LHCN-M2 (cell line): ENCODE data around the gene GLRX2. TPM values are rescaled to one million over a fixed set of nuclear protein-coding genes. Genes with fewer than 3 reads are reported as not detected.
"Not testable (repeated sequence)": the region's sequence is repeated elsewhere in the genome, so short reads cannot be mapped to it uniquely, and the experiment has no call there.

Source experiments
- DNase-seq: peaks from one replicate; pipeline ENCODE4 v3.0.0-alpha.2; 2012; ENCODE audit warnings: low read depth
- polyA plus RNA-seq: library from polyadenylated mRNA; unstranded; fragments of >200 nt; gene quantifications from one replicate; pipeline ENCODE4 v1.2.1, GENCODE V29; 2012; ENCODE audit warnings: missing spikeins
- total RNA-seq: library from RNA; depleted of rRNA; stranded (reverse); fragments of >200 nt; gene quantifications from 2 replicates; pipeline ENCODE4 v1.2.3, GENCODE V29; 2014; rRNA removed

Gene GLRX2, protein sequence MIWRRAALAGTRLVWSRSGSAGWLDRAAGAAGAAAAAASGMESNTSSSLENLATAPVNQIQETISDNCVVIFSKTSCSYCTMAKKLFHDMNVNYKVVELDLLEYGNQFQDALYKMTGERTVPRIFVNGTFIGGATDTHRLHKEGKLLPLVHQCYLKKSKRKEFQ
- 24.4 and 26.5 TPM in 2 replicates for total RNA-seq
- 39.4 TPM for polyA plus RNA-seq

DNA sequence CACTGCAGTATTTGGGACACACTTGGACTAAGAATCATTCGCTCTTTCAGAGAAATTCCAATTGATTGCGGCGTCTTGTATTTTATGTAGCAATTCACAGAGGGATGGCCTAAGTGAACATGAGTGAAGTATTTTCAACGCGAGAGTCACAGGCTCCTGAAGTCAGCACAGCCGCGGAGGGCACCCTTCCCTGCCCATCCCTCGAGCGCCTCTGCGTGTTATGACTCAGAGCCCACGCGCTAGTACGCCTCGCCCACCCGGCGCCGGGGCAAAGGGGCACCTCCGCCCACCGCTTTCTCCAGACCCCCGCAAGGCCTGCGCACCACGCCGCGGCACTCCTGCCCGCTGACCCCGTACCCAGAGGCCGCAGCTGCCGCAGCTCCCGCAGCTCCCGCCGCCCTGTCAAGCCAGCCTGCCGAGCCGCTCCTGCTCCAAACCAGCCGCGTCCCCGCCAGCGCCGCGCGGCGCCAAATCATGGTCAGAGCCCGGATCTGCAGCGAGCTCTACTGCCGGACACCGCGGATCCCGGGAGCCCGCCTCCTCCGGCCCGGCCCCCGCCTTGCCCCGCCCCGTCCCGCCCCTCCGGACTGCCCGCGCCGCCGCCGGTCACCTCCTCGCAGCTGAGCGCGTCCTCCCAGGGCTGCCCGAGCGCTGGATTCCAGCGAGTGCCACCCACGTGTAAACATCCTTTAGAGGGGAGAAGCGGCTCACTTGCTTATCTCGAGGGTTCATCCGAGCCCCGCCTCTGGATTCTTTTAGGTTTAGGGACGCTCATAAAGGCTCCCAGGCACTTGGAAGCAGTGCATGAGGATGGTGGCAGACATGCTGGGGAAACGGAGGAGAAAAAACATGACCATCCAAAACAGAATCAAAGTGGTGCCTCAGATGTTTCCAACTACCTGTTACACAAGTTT, at the start of gene GLRX2:
TSS of gene GLRX2 (minus strand) at position 508 of the 914 bp plus-strand sequence. CDS start at position 476, 32 bp downstream.
- DNase-seq: peak; percentile 87

DNA sequence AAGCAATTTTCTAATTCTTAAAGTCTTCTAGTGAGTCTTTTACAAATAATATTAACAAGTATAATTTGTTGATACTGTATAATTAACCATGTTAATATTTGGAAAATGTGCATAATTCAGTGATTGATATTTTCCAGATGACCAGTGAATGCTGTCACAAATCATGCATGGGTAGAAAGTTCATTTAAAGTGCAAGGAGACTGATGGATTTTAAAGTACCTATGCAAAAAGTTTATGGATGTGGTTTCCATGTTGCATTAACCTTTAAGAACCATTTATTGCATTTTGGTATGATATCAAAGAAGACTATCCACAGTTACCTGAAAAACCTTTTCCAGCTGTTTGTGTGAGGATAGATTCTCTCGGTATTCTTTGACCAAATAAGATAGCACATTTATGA, 39.8 kb upstream of the GLRX2 start:
- DNase-seq: no peak

DNA sequence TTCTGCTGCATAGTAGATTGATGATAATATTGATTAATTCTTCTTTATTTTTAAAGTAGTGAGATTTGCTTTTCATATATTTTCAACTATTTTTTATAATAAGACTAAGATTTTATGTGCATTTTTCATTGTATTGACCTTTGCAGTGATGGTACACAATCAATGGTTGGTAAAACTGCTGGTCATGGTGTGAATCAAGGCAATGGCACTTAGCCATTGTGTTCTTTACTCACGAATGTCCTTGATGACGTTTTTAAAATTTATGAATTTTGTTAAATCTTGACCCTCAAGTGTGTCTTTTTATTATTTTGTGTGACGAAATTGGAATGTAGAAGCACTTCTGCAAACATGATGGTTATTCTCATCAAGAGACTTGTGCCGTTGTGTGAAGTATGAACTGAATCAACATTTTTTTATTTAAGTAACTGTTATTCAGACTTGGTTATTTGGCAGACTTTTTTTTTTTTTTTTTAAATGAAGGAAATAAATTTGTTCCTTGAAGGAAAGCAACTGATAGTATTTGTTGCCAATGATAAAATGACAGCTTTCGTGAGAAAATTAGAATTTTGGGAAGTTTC, 39.2 kb upstream of the GLRX2 start:
- DNase-seq: no peak

DNA sequence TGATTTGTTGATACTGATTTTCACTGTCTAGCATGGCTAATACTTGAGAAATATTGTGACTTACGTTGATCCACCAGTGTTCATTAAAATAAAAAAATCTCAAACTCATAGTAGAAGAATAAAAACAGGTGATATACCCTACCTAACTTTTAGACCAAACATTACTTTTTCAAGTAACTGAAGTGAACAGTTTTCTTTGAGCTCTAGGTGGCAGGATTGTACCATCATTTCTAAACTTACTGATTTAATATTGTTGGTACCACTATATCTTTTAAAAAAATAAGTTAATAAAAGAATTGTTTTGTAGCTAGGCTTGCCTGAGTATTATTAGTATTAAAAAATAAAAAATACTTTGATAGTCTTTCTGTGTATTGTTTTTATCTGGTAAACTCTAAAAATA, 38.1 kb upstream of the GLRX2 start:
- DNase-seq: peak; percentile 19

DNA sequence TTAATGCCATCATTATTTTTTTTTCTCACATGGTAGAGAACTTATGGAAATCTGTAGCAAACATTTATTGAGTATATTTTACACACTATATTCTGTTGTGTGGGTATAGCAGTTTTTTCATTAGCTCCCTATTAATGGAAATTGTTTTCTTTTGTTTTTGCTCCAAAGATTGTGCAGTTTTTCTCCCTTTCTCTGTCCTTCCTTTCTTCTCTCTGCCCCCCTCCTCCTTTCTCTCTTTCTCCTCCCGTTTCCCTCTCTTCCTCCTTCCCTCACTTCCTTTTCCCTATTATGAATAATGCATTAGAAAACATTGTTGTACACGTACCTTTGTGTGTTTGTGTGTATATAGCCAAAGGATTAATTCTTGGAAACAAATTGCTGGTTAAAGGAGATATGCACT, 37.2 kb upstream of the GLRX2 start:
- DNase-seq: no peak

DNA sequence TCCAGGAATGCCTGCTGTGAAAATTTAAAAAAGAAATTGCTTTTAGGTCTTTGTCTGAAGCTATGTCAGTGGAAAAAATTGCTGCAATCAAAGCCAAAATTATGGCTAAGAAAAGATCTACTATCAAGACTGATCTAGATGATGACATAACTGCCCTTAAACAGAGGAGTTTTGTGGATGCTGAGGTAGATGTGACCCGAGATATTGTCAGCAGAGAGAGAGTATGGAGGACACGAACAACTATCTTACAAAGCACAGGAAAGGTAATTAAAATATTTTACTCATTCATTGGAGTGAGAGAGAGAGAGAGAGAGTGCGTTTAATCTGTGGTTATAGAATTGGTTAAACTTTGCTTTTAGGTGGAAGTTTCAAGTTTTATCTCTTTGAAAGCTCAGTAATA, 36.6 kb upstream of the GLRX2 start:
- no peak for DNase-seq

DNA sequence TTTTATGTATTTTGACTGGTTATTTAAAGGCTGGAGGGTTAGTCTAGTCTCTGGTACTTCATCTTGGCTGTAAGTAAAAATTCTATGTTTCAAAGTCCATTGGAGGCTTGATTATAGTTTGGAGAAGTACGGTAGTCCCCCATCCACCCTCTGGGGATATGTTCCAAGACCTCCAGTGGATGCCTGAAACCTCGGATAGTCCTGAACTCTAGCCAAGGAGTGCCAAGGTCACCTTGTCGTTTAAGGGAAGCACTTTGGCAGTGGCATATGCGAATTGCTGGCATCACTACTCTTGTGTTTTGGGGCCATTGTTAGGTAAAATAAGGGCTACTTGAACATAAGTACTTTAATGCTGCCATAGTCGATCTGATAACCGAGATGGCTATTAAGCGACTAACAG, 35.0 kb upstream of the GLRX2 start:
- no peak for DNase-seq

DNA sequence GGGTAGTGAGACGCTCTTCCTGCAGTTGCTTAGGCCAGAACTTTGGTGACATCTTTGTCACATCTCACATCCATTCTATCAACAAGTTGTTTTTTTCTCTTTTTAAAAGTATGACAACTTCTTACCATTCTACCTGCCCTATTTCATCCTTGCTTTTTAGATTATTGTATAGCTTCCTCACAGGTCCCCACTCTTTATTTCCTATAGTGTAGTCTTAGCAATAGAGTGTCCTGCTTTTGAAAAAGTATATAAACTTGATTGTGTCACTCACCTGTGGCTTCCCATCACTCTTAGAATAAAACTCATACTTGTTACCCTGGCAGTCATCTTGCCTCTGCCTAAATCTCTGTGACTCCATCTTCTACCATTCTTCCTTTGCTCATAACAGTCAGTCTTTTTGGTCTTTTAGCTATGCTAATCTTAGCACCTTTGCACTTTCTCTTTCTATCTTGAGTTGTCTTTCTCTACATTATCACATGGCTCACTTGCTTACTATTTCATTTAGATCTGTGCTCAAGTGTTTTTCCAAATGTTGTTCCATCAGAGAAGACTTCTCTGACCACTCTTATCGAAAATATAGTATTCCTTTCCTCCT, 26.1 kb upstream of the GLRX2 start:
- DNase-seq: no peak

DNA sequence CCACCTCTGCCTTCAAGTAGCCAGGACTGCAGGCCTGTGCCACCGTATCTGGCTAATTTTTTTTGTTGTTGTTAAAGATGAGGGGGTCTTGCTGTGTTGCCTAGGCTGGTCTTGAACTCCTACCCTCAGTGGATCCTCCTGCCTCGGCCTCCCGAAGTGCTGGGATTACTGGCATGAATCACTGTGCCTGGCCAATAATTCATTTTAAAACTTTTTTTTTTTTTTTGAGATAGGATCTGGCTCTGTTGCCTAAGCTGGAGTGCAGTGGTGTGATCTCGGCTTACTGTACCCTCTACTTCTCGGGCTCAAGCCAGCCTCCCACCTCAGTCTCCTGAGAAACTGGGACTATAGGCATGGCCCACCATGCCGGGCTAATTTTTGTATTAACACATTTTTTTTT, 20.2 kb upstream of the GLRX2 start:
- no peak for DNase-seq

DNA sequence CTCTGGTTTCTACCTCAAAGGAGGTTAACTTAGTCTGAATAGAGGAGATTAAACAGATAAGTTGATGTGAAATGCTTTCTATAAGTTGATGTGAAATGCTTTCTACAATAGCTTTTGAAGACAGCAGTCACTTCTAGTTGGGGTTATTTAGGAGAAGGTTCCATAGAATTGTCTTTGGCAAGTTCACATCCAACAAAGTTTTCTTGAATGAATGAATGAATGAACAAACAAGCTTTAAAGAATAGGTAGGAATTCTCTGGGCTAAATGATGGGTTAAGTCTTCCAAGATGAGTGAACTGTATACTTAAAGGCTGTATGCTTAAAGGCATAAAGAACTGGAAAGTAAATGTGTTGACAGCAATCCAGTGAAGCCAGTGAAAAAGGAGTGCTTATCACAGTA, 18.5 kb upstream of the GLRX2 start:
- no peak for DNase-seq

DNA sequence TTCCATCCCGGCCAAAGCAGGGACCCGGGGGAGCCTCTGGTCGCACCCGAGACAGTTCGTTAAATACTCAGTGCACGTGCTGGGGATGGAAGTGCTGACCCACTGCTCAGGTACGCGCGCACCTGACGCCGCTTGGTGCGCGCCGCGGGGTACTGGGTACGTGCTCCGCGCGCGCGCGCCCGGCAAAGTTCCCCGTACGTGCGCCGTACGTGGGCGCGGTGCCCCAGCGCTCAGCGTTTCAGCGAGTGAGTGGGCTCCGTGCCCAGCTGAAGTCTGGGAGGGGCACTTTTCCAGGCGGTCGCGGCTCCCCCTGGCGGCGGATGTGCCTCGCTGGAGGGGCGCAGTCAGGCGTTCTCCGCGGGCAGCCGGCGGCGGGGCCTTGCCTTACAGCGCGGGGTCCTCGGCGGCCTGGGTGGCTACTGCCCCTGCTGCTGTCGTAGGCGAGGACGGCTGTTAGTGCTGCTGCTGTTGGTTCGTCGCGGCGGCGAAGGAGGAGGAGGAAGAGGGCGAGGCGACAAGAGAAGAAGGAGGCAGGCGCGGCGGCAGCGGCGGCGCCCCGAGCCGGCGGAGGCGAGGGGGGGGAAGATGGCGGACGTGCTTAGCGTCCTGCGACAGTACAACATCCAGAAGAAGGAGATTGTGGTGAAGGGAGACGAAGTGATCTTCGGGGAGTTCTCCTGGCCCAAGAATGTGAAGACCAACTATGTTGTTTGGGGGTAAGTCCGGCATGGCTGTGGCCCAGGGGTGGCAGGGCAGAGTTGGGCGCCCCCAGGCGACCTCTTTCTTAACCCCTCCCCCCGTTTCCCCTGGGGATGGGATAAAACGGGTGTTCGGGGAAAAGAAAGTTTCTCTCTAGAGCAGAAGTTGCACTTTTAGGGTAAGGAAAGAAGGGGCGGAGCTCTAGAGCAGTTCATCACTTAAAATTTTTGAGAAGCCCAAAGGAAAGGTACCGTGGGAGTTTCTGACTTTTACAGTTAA, 16.7 kb upstream of the GLRX2 start, which contains the start of gene CDC73:
TSS of gene CDC73 (plus strand) at position 416 of the 978 bp plus-strand sequence. CDS start at position 586, 170 bp downstream.
- DNase-seq: peak; percentile 96

DNA sequence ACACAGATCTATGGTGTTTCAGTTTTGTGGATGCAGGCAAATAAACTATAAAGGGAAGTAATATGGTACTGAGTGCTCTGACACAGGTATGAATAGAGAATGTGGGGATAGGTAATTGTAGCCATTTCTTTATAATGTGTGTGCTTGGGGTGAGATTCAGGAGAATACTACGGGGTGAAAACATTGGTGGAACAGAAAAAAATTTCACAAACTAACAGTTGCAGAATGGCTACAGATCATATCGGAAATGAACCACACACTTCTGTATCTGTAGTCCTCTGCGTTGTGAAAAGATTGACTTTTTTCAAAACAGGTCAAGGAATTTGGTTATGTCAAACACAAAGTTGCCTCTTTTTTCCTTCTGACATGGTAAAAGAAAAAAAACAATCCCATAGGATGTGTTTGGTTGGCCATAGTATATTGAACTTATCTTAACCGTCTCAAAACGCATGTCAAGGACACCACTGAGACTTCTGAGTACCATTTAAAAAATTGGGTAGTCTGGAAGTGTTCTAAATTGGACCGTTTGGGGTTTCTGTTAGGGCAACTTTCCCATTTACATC, 15.5 kb upstream of the GLRX2 start:
- DNase-seq: no peak

DNA sequence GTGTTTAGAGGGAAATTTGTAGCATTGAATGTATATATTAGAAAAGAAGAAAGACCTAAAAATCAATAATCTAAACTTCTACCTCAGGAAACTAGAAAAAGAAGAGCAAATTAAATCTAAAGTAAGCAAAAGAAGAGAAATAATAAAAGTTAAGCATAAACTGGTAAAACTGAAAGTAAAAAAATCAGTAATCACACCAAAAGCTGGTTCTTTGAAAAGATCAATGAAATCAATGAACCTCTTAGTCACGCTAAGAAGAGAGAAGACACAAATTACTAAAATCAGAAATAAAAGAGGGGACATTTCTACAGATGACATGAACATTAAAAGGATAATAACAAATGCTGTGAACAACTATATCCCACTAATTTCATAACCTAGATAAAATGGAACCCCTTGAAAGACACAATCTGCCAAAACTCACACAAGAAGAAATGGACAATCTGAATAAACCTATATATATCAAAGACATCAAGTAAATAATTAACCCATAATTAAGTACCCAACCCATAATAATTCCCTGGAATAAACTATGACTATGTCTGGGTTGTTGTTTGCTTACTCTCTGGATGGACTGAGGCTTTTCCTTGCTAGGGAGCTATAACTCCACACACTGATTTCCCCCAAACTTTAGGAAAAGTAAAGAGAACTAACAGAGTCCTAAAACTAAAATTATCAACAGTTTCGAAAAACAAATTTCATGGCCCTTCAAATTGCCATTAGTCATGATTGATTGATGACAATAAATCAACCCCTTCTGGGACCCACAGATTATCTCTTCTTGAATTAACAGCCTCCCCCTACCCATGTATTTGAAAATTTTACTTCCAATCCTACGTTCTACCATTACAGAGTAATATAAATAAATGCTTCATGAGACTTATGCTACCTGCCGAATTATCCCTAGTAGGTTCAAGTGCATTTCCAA, 13.9 kb upstream of the GLRX2 start:
- DNase-seq: no peak

DNA sequence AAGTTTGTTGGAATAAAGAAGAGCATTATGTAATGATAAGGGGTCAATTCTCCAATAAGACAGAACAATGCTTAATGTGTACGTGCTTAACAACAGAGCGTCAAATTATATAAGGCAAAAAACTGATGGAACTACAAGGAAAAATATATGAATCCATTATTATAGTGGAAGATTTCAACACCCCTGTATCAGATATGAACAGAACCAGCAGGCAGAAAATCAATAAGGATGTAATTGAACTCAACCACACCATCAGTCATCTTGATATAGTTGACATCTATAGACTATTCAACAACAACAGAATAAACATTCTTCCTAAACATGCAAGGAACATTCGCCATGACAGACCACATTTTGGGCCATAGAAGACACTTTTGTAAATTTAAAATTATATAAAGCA, 13.0 kb upstream of the GLRX2 start:
- no peak for DNase-seq

DNA sequence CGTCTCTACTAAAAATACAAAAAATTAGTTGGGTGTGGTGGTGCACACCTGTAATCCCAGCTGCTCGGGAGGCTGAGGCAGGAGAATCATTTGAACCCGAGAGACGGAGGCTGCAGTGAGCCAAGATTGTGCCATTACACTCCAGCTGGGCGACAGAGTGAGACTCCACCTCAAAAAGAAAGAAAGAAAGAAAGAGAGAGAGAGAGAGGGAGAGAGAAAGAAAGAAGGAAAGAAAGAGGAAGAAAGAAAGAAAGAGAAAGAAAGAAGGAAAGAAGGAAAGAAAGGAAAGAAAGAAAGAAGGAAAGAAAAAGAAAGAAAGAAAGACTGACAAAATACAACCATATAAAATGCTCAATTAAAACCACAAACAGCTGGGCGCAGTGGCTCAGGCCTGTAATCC, 12.0 kb upstream of the GLRX2 start:
- not testable (repeated sequence) for DNase-seq

DNA sequence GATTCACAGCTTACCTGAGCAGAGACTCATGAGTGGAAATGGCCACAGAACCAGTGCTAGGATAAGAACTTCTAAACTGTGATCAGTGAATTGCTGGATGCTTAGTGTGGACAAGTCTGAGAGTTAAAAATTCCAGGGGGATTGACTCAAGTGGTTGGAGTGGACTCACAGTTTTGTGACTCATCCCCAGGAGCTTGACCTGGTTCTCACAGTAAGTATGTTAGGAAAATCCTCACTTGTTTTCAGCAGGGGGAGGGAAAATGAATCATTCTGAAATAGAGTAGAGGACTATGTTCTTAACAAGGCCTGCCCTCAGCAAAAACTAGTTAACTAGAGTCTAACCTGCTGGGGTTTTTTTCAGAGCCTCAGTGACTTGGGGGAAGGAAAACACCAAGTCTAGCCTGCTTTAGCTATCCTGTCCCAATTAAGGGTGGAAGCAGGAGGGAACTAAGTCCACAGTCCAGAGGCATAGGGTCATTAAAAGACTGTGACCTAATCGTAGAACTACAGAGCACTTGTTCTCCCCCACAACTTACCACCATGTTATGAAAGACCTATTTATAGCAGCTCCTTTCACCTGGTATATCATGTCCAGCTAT, 10.5 kb upstream of the GLRX2 start:
- DNase-seq: peak; percentile 97

DNA sequence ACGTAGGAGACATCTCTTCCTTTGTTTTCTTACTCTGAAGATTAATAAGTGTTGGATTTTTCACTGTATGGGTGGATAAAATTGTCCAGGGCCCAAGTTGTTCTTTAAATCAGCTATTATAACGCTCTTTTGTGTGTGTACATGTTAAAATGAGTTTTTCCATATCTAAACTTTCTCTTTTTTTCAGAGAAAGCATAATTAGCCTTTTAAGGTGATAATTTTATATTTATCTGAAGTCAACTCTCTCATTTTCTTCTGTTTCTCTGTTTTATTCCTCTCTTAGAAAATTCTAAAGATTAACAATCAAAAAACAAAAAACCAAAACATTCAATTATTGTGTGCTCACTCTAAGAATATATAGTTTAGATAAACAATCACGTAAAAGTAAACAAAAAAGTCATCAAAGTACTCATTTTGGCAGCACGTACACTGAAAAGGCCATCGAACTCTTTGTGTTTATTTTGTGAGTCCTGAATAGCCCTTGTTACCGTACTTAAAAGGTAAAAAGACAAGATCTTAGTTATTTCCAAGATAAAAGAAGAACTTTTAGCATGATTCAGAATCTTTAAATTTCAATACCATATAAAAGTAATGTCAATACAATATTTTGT, 9.4 kb upstream of the GLRX2 start:
- no peak for DNase-seq

DNA sequence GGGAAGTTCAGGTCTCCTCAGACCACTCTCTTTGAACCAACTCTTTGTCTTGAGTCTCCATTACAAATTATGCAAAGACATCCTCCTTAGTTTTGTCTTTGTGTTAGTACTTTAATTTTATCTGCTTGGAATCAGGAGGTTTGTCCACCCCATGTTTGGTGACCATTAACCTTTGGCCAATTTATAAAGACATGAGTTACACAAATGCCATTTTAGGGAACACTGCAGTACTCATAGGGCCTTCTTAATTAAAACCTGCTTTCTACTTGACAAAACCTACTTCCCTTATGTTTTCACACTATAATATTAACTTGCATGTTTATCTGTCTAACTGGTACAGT, 8.7 kb upstream of the GLRX2 start:
- DNase-seq: no peak
